Measurements from ENCODE around the gene SUFU.

SUFU gene

GRCh38 chr10:102597131-102597991 is 93.6 kb downstream of the SUFU start:
- DNase-seq (ENCODE audit: low read depth) = no peak

GRCh38 chr10:102598243-102598642 is 94.5 kb downstream of the SUFU start:
- DNase-seq (ENCODE audit: low read depth) = no peak

GRCh38 chr10:102599565-102600327 is 96.0 kb downstream of the SUFU start:
- DNase-seq (ENCODE audit: low read depth) = no peak

- no peak for DNase-seq (ENCODE audit: low read depth)
Observed at GRCh38 chr10:102600816-102601215, 97.0 kb downstream of the SUFU start.

- DNase-seq (ENCODE audit: low read depth) = no peak
Observed at GRCh38 chr10:102601639-102602038, 97.9 kb downstream of the SUFU start.

GRCh38 chr10:102602272-102603045 is 98.7 kb downstream of the SUFU start:
- DNase-seq (ENCODE audit: low read depth) = peak; percentile 70

- no peak for DNase-seq (ENCODE audit: low read depth)
Observed at GRCh38 chr10:102603946-102604345, 100.2 kb downstream of the SUFU start.

GRCh38 chr10:102604439-102604841 is 100.7 kb downstream of the SUFU start:
- DNase-seq (ENCODE audit: low read depth) = no peak

GRCh38 chr10:102605712-102606111 is 101.9 kb downstream of the SUFU start:
- DNase-seq (ENCODE audit: low read depth) = no peak

- no peak for DNase-seq (ENCODE audit: low read depth)
Observed at GRCh38 chr10:102608487-102608886, 104.7 kb downstream of the SUFU start.

- no peak for DNase-seq (ENCODE audit: low read depth)
Observed at GRCh38 chr10:102610441-102610887, 106.7 kb downstream of the SUFU start.

- no peak for DNase-seq (ENCODE audit: low read depth)
Observed at GRCh38 chr10:102611514-102612087, 107.8 kb downstream of the SUFU start.

- DNase-seq (ENCODE audit: low read depth) = no peak
Observed at GRCh38 chr10:102612964-102613275, 109.1 kb downstream of the SUFU start.

- DNase-seq (ENCODE audit: low read depth) = no peak
Observed at GRCh38 chr10:102613286-102613685, 109.5 kb downstream of the SUFU start.

GRCh38 chr10:102613785-102614184 is 110.0 kb downstream of the SUFU start:
- DNase-seq (ENCODE audit: low read depth) = no peak

- DNase-seq (ENCODE audit: low read depth) = no peak
Observed at GRCh38 chr10:102614888-102615287, 111.1 kb downstream of the SUFU start.

- no peak for DNase-seq (ENCODE audit: low read depth)
Observed at GRCh38 chr10:102615361-102615760, 111.6 kb downstream of the SUFU start.

GRCh38 chr10:102616066-102616770 is 112.4 kb downstream of the SUFU start:
- no peak for DNase-seq (ENCODE audit: low read depth)

GRCh38 chr10:102617041-102617440 is 113.3 kb downstream of the SUFU start:
- DNase-seq (ENCODE audit: low read depth) = no peak

- no peak for DNase-seq (ENCODE audit: low read depth)
Observed at GRCh38 chr10:102617816-102618215, 114.0 kb downstream of the SUFU start.

GRCh38 chr10:102619281-102619981 is 115.7 kb downstream of the SUFU start:
- no peak for DNase-seq (ENCODE audit: low read depth)

Measured in stromal cell of bone marrow (primary cell).